Breast epithelium (tissue), 3 donors: Measurements from ENCODE around the gene KRT24.

Source experiments
- POLR2A ChIP-seq: fragments of 450-650 bp; IDR thresholded peaks from one replicate; pipeline ENCODE4 v1.6.1; 2016; ENCODE audit warnings: antibody characterized with exemption, mild to moderate bottlenecking, moderate library complexity
- POLR2AphosphoS5 ChIP-seq, 3 donors: sonication (generic); formaldehyde crosslinking; IDR thresholded peaks; one replicate each; pipeline ENCODE4 v1.6.1; 2017; ENCODE audit warnings: antibody characterized with exemption in 3 of 3
- TF ChIP-seq, protein P1 (sequence below), 3 donors: fragments of 450-650 bp; IDR thresholded peaks; one replicate each; pipeline ENCODE4 v1.5.1; 2016 to 2017; ENCODE audit warnings: antibody characterized with exemption in 3 of 3, mild to moderate bottlenecking in 3 of 3, moderate library complexity in 3 of 3

DNA sequence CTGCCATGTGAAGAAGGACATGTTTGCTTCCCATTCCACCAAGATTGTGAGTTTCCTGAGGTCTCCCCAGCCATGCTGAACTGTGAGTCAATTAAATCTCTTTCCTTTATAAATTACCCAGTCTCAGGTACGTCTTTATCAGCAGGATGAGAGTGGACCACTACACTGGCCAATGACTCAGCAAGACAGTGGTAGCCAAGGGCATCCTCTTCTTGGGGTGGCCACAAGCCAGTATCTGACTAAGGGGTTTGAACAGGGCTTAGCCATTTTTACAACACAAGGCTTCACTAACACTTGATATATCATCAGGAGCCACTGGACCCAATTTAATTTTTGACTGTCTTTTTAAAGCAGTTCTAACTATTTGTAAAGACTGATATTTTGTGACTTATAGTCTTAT lies 21.1 kb upstream of the KRT24 start:
- TF ChIP-seq POLR2AphosphoS5 (IDR thresholded peaks at IDR 0.05) (no peak), POLR2A (no peak)
- TF ChIP-seq, protein P1, sequence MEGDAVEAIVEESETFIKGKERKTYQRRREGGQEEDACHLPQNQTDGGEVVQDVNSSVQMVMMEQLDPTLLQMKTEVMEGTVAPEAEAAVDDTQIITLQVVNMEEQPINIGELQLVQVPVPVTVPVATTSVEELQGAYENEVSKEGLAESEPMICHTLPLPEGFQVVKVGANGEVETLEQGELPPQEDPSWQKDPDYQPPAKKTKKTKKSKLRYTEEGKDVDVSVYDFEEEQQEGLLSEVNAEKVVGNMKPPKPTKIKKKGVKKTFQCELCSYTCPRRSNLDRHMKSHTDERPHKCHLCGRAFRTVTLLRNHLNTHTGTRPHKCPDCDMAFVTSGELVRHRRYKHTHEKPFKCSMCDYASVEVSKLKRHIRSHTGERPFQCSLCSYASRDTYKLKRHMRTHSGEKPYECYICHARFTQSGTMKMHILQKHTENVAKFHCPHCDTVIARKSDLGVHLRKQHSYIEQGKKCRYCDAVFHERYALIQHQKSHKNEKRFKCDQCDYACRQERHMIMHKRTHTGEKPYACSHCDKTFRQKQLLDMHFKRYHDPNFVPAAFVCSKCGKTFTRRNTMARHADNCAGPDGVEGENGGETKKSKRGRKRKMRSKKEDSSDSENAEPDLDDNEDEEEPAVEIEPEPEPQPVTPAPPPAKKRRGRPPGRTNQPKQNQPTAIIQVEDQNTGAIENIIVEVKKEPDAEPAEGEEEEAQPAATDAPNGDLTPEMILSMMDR (IDR thresholded peaks at IDR 0.05) = no peak
